Stimulated activated CD4-positive, alpha-beta T cell treated with anti-CD3 and anti-CD28 coated beads, Interleukin-2, amount 100 ng/mL, for 4 hours (primary cell): Measurements from ENCODE around the gene KXD1.
"Not testable (repeated sequence)": the region's sequence is repeated elsewhere in the genome, so short reads cannot be mapped to it uniquely, and the experiment has no call there.

Experiments
- DNase-seq: peaks from one replicate; pipeline ENCODE4 v3.0.0-alpha.2; 2020; ENCODE audit warnings: low read depth

The KXD1 gene

GRCh38 chr19:18536475-18536874 is 21.2 kb upstream of the KXD1 start:
- no peak for DNase-seq

GRCh38 chr19:18537431-18537830 is 20.2 kb upstream of the KXD1 start:
- DNase-seq: no peak

GRCh38 chr19:18538115-18538514 is 19.6 kb upstream of the KXD1 start:
- no peak for DNase-seq

- no peak for DNase-seq
Measured at GRCh38 chr19:18539372-18539771, 18.3 kb upstream of the KXD1 start.

- not testable (repeated sequence) for DNase-seq
Measured at GRCh38 chr19:18540200-18540599, 17.5 kb upstream of the KXD1 start.

GRCh38 chr19:18541258-18541991 is 16.2 kb upstream of the KXD1 start:
- DNase-seq: no peak

- DNase-seq: no peak
Measured at GRCh38 chr19:18541992-18542940, 15.4 kb upstream of the KXD1 start.

GRCh38 chr19:18542941-18543813 is 14.5 kb upstream of the KXD1 start, which contains the start of gene FKBP8:
Gene FKBP8 (minus strand): TSS chr19:18543573. CDS start chr19:18541970, 1,603 bp downstream.
- DNase-seq: peak; percentile 93

GRCh38 chr19:18543814-18544475 is 13.7 kb upstream of the KXD1 start:
- peak; percentile 58 for DNase-seq

GRCh38 chr19:18551631-18552030 is 6.0 kb upstream of the KXD1 start:
- no peak for DNase-seq

- DNase-seq: no peak
Measured at GRCh38 chr19:18558202-18558555, 509 bp downstream of the KXD1 start.

- DNase-seq: no peak
Measured at GRCh38 chr19:18558604-18559003, 934 bp downstream of the KXD1 start.

- DNase-seq: no peak
Measured at GRCh38 chr19:18559685-18560084, 2.0 kb downstream of the KXD1 start.

- no peak for DNase-seq
Measured at GRCh38 chr19:18562086-18562485, 4.4 kb downstream of the KXD1 start.

- DNase-seq: no peak
Measured at GRCh38 chr19:18566953-18567352, 9.3 kb downstream of the KXD1 start.

GRCh38 chr19:18568367-18568766 is 10.7 kb downstream of the KXD1 start:
- DNase-seq: no peak

- DNase-seq: peak; percentile 97
Measured at GRCh38 chr19:18571564-18572344, 14.1 kb downstream of the KXD1 start, which contains the start of gene UBA52. Gene UBA52 (plus strand): TSS chr19:18571857. CDS start chr19:18573301, 1,444 bp downstream.

GRCh38 chr19:18574691-18575291 is 17.1 kb downstream of the KXD1 start:
- no peak for DNase-seq

- DNase-seq: no peak
Measured at GRCh38 chr19:18576383-18576782, 18.7 kb downstream of the KXD1 start.

GRCh38 chr19:18577365-18577914 is 19.8 kb downstream of the KXD1 start:
- DNase-seq: no peak
